CD1c-positive myeloid dendritic cell (primary cell): Measurements from ENCODE around the gene RAB8A.

Experiments
- DNase-seq: peaks from one replicate; pipeline ENCODE4 v3.0.0-alpha.2; 2016; ENCODE audit errors: extremely low spot score

RAB8A gene

DNA sequence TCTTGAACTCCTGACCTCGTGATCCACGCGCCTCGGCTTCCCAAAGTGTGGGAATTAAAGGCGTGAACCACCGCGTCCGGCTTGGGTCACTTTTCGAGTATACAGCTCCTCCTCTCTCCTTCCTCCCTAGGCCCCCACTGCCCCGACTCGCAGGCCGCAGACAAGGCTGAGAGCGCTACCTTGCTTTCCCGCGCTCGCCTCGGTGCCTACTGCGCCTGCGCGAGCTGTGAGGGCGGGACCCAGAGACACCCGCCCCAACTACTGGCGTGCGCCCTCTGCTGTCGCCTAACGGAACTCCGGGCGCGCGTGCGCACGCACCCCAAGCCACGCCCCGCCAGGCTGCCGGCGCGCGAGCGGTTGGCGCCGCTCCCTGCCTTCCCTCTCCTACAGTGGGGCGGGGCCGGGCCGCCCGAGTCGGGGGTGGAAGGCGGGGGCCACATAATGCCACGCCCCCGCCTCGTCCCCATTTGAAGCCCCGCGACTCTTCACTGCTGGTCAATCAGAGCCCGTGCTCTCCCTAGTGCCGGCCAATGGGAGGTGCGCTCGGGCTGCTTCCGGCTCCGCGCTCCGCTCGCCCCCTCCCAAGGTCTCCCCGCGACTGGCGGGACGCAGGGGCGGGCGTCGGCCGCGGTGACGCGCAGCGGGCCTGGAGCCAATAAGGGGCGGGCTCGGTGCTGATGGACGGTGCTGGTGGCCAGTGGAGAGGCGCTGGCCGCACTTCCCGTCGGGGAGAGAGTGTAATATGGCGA is at the start of gene RAB8A:
TSS of gene RAB8A (plus strand) at position 730 of the 749 bp plus-strand sequence. CDS start at position 743, 13 bp downstream.
- peak; percentile 100 for DNase-seq

DNA sequence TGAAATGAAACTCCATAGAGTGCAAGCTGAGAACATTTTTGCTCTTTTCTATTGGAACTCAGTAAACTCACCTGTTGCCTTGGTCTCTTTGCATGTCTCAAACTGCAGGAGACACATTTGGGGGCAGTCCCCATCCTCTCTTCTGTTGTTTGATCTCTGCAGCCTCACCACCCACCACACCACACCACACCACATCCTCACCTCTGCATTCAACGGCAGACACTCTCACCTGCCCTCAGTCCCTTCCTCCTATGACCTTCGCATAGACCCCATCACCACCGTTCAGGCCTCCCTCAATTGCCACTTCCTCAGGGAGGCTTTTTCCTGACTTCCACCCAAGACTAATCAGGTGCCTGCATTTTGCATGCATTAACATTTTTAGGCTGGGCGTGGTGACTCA is 49.7 kb upstream of the RAB8A start:
- DNase-seq, result no peak

DNA sequence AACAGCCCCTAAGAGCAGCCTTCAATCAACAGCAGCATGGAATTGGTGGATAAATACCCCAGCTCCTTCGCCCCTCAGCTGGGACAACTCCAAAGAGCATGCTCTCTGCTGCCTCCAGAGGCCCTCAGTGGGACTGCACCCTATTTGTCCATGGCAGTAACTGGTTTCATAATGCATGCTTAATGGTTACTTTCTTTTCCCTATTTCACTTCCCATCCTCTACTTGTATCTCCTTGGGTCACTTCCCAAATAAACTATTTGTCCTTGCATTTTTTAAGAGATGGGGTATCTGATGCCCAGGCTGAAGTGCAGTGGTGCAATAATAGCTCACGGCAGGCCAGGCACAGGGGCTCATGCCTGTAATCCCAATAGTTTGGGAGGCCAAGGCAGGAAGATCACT is 48.9 kb upstream of the RAB8A start:
- DNase-seq, result peak; percentile 88

DNA sequence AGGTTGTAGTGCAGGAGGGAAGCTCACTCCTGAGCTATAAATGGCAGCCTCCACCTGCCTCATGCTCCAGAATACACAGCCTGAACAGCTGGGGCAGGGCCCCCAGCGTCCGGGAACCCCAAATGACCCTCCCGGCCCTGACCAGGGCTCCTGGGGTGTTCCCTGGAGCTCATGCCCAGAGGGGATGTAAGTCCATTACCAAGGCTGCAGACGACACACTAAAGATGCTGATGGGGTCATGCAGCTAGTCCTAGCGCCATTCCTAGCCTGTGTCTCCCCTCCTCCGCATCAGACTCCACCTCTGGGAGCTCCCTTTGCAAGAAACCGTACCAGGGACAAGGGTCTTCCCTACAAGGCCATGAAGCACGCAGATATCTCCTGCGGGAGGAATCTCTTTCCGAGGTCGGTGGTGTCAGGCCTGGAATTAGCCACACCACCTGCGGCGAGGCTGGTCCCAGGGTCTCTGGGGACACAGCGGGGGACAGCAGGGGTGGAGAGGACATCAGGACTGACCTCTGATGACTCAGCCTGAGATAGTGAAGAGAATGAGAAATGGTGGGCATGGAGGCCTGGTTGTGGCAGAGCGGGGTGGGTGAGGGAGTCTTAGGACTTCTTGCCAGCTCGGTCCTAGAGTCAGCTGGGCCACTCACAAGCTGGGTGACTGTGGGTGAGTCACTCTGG is 47.3 kb upstream of the RAB8A start:
- DNase-seq, result no peak

DNA sequence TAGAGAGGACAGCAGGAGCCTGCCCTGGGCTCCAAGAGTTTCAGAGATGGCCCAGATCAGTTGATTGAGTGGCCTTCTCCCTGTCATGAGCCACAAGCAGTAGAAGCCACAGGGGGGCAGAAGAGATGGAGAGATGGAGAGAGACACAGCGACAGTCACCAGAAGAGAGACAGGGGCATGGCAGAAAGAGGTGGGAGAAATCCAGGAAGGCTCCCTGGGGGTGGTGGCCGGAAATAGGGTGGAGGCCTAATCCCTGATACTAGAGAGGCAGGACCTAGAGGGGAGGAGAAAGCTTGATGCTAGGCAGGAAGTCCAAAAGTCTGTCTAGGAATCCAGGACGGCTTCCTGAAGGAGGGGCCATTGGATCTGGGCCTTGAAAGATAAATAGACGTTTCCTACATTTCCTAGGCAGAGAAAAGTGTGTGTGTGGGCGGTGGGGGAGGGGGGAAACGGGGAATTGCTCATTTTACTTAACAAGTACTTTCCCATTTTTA is 45.0 kb upstream of the RAB8A start:
- peak; percentile 41 for DNase-seq

DNA sequence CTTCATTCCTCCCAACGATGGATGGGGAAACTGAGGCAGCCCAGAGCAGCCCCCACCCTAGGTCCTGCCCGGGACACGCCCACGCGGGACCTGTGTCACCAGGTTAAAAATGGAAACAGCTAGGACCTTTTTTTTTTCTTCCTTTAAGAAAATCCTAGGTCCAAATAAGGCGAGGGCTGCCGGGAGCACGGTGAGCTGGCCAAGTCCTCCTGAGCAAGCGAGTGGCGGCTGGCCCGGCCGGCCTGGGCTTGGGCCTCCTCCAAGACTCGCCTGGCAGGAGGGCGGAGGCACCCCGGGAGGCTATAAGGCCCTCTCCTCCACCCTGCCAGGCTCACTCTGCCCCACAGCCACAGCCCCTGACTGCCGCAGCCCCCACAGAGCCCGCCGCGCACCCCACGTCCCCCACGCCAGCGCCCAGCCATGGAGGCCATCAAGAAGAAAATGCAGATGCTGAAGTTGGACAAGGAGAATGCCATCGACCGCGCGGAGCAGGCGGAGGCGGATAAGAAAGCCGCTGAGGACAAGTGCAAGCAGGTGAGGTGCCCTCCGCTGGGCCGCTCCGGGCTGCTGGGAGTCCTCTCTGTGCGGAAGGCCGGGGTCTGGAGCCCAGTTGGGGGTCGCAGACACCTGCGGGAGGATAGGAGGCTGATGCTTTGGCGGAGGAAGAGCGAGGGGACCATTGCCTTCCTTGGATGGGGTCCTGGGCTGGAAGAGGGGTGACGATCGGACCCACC is 44.3 kb upstream of the RAB8A start:
- no peak for DNase-seq

GRCh38 chr19:16068696-16069259 is 42.9 kb upstream of the RAB8A start:
- DNase-seq, result no peak

DNA sequence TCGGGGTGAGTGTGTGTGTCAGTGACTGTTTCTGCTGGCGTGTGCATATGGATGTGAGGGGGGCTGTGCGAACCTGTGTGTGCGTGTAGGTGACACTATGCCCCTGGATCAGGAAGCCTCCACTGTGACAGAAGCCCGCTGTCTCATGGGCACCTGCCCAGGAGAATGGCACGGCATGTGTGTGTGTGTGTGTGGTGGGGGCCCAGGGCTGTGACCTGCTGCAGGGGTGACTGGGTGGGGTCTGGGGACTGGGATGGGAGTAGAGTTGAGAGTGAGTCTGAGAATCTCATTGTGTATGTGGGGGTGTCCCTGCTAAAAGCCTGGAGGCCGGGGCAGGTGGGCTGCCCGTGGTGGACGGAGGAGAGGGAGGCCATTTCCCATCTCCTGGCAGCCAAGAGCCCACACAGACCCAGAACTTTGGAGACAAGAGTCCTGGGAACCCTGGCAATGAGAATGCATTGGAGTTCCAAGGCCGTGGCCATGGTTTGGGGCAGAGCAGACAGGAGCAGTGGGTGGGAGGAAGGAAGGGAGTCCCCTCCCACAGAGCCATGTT is 41.8 kb upstream of the RAB8A start:
- no peak for DNase-seq

DNA sequence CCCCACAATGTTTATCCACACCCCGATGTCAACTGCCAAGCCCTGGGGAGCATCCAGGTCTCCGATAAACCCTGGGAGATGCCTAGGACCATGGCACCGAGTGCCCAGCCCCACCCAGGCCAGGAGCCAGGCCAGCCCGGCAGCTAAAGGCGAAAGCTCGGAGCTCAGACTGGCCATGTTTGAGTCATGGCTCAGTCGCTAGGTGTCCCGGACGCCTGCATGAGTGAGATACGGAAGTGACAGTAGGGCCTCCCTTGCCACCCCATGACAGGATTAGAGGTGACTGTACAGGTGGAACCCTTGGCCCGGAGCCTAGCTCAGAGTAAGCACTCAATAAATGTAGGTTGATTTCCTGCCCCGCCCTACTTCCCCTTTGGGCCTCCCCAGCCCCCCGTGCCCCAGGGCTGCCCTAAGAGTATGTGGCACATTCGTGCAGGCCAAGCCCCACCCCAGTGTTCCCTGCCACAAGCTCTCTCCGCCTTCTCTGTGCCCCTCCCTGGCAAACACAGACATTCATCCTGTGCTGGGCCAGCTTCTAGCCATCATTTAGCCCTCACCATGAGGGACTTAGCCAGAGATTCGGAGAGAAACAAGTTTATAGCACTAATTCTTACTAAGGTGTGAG is 41.2 kb upstream of the RAB8A start:
- DNase-seq, result peak; percentile 82

DNA sequence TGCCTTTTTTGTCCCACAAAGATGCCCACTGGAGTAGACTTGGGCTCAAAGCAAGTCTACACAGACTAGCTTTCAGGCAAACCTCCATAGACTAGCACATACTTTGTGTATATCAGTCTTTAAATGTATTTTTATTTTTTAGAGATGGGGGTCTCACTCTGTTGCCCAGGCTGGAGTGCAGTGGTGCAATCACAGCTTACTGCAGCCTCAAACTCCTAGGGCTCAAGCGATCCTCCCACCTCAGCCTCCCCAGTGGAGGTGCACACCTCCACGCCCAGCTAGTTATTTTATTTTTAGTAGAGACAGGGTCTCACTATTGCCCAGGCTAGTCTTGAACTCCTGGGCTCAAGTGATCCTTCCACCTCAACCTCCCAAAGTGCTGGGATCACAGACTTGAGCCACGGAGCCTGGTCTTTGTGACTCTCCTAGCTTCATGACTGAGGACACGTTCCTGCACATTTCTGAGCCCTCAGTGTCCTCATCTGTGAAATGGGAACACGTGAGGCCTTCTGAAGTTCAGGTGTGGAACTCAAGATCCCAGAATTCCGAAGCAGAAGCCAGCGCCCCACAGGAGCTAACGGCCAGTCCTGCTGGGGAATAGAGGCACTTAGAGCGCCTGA is 40.5 kb upstream of the RAB8A start:
- DNase-seq, result no peak

DNA sequence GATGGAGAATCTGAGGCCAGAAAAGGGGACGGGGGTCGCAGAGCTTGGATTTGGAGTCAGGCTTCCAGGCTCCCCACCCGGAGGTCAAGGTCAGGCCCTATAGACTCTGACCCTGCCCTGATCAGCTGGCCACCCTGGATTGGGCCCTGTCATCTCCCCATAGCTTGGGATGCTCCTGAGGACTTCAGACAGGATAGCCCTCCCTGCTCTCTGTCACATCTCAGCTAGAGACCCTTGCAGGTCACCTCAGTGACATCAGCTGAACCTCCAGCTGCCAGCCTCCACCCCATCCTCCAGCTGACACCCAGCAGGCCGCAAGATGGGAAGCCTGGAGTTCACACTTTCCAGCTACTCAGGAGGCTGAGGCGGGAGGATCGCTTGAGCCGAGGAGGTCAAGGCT is 38.2 kb upstream of the RAB8A start:
- no peak for DNase-seq

- peak; percentile 20 for DNase-seq
Observed at GRCh38 chr19:16073988-16074387, 37.7 kb upstream of the RAB8A start.

GRCh38 chr19:16074488-16075365 is 37.0 kb upstream of the RAB8A start:
- no peak for DNase-seq

- DNase-seq, result no peak
Observed at GRCh38 chr19:16075430-16076153, 36.1 kb upstream of the RAB8A start.

DNA sequence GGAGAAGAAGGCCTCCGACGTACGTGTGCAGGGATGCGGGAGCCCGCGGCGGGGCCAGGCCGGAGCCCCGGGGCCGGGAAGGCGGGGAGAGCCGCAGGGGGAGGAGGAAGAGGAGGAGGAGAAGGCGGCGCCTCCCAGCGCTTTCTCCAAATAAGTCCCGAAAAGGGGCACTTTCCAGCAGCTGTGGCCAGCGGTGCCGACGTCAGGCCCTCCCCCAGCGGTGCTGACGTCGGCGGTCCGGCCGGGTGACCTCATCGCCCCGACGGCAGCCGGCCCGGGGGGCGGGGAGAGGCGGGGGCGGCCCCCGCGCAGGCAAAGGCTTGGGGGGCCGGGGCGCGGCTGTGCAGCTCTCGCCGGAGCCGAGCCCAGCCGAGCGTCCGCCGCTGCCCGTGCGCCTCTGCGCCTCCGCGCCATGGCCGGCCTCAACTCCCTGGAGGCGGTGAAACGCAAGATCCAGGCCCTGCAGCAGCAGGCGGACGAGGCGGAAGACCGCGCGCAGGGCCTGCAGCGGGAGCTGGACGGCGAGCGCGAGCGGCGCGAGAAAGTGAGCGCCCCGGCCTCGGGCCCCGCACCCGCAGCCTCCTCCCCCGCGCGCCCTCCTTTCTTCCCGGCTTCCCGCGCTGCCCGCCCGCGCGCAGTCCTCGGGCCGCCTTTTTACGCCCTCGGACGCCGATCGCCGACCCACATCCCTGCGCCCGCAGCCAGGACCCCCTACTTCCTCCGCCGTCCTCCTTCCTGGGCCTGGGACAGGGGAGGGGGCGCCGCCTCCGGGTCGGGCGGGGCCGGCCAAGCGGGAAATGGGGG is 35.3 kb upstream of the RAB8A start, which contains the start of gene TPM4:
TSS of gene TPM4 (plus strand) at position 342 of the 804 bp plus-strand sequence. CDS start at position 413, 71 bp downstream.
- peak; percentile 95 for DNase-seq

DNA sequence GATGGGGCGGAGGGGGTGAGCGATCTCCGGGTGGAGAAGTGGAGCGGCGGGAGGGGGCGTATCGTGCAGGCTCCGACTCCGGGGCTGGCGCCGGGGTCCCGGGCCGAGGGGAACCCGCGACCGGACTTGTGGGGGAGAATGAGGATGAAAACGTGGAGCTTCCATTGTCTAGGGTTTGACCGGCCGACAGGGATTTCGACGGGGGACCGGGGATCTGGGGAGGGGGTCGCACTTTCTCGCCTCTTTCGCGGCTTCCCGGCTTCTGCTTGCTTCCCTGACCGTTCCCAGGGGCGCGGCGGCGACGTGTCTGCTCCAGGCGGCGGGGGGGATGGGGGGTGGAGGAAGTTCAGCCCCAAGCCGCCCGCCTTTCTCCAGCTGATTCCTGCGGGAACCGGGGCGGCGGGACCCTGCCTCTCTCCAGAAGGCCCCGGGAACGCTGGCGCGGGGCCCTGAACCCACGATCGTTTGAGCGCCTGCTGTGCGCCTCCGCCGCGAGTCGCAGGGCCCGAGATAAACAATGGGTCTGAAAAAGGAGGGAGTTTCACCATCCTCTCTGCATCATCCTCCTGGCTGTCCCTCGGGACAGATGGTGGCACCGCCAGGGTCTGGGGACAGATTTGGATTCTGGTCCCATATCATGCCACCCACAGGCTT is 34.6 kb upstream of the RAB8A start:
- DNase-seq, result peak; percentile 45

DNA sequence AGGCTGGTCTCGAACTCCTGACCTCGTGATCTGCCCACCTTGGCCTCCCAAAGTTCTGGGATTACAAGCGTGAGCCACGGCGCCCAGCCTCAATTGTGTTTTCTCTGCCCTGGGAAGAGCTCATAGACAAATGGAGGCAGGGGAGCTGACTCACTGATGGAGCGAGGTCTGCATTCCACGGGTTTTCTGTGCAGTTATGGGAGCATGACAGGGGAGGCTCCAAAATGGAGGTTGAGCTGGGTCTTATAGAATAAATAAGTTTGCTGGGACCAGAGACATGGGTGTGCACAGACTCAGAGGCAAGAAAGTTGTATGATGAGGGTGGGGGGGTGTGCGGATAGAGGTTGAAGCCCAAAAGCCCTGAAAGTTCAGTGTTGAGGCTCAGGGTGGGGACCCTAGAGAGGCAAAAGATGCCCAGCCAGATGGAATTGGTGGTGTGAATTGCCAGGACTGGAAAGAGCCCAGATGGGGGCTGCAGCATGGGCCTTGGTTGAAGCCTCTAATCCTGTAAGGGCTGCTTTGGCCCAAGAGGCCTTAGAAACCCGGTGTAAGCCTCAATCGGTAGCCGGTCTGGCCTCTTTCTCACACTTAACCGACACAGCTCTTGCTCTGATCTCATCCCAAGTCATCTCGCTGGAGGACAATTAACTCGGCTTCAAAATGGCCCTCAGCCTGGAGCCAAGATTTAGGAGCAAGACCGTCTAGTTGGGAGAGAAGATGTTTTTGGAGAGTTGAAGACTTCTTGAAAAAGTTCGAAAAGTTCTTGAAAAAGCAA is 33.5 kb upstream of the RAB8A start:
- DNase-seq, result no peak
